IPS-20b (cell line): ENCODE results near the gene DEFB131A.
A peak's percentile ranks its signal among the peaks of the same experiment; 100 is the strongest.
"Not testable (repeated sequence)": the region's sequence is repeated elsewhere in the genome, so short reads cannot be mapped to it uniquely, and the experiment has no call there.

Experiments used
- H3K27ac ChIP-seq: one replicate; pipeline ENCODE4 v1.5.1; 2013; ENCODE audit warnings: low read length
- H3K27me3 ChIP-seq: 2 replicates; pipeline ENCODE4 v1.6.1; 2013; ENCODE audit warnings: mild to moderate bottlenecking, low read length, inconsistent platforms; ENCODE audit not compliant: insufficient read depth
- H3K36me3 ChIP-seq: 2 replicates; pipeline ENCODE4 v1.6.1; 2013; ENCODE audit warnings: low read depth, mild to moderate bottlenecking, inconsistent platforms, low read length, moderate library complexity; ENCODE audit not compliant: insufficient read depth
- H3K4me1 ChIP-seq: 2 replicates; pipeline ENCODE4 v1.6.1; 2013; ENCODE audit warnings: mild to moderate bottlenecking, control low read depth, inconsistent platforms, low read length, moderate library complexity; ENCODE audit not compliant: insufficient read depth
- H3K4me3 ChIP-seq: 2 replicates; pipeline ENCODE4 v1.5.1; 2013; ENCODE audit warnings: mild to moderate bottlenecking, low read length, inconsistent platforms
- H3K9ac ChIP-seq: 2 replicates; pipeline ENCODE4 v1.6.1; 2013; ENCODE audit warnings: low read depth, mild to moderate bottlenecking, inconsistent platforms, low read length, moderate library complexity
- H3K9me3 ChIP-seq: 2 replicates; pipeline ENCODE4 v1.6.1; 2013; ENCODE audit warnings: mild to moderate bottlenecking, low read depth, low read length, inconsistent platforms; ENCODE audit not compliant: insufficient read depth

Gene DEFB131A

DNA sequence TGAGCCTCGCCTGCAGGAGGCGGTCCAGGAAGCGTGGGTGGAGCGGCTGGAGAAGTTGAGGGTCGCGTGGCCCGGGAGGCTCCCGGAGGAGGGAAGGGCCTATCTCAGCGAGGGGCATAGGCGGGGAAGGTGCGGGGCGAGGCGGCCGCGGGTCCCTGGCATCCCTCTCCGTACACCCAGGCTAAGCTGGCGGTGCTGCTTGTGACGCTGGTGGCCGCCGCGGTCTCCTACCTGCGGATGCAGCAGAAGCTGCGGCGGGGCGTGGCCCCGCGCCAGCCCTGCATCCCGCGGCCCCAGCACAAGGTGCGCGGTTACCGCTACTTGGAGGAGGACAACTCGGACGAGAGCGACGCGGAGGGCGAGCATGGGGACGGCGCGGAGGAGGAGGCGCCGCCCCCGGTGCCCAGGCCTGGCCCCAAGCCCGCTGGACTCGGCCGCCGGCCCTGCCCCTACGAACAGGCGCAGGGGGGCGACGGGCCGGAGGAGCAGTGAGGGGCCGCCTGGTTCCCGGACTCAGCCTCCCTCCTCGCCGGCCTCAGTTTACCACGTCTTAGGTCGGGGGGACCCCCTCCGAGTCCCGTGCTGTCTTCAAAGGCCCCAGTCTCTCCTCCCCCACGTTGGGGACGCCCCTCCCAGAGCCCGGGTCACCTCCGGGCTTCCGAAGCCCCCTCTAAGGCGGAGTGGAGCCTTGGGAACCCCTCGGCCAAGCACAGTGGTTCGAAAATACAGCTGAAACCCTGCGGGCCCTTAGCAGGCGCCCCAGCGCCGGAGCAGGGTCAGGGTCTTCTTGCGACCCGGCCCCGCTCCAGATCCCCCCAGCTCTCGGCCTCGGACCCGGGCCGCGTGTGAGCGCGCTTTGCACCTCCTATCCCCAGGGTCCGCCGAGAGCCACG is 53.6 kb downstream of the DEFB131A start:
- not testable (repeated sequence) for H3K4me1 ChIP-seq, H3K9ac ChIP-seq, H3K9me3 ChIP-seq, H3K27ac ChIP-seq, H3K36me3 ChIP-seq
- Histone ChIP-seq H3K4me3 (peak overlapping the region; percentile 60; the same call in 1 of the 2 replicates), H3K27me3 (peaks cover 32% of the 10 kb centered on the region)

DNA sequence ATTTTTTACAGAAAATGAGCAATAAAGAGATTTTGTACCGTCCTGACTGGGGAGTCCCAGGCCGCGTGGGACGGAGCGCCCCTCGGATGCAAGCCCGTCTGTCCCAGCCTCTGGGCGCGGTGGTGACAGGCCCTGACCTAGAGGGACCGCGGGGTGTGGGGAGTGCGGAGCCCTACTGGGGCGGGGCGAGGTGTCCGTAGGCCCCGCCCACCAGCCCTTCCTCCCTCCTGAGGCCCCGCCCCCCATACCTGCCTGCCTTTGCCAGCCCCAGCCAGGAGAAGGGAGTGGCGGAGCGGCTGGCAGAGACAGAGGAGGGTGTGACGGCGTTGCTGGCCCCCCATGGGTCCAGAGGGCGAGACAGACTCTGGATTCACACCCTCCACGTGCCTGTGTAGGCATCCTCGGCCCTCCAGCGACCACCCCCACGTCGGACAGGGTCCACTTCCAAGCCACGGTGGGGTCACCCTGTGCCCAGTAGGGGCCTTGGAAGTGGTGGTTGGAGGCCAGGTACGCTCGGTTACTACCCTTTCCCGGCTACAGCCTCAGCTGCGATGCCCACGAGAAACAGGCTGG is 54.3 kb downstream of the DEFB131A start:
- not testable (repeated sequence) for H3K4me1 ChIP-seq, H3K27ac ChIP-seq, H3K36me3 ChIP-seq, H3K9ac ChIP-seq, H3K9me3 ChIP-seq
- Histone ChIP-seq H3K4me3 (peak overlapping the region; percentile 60; the same call in 1 of the 2 replicates), H3K27me3 (peaks cover 32% of the 10 kb centered on the region)

DNA sequence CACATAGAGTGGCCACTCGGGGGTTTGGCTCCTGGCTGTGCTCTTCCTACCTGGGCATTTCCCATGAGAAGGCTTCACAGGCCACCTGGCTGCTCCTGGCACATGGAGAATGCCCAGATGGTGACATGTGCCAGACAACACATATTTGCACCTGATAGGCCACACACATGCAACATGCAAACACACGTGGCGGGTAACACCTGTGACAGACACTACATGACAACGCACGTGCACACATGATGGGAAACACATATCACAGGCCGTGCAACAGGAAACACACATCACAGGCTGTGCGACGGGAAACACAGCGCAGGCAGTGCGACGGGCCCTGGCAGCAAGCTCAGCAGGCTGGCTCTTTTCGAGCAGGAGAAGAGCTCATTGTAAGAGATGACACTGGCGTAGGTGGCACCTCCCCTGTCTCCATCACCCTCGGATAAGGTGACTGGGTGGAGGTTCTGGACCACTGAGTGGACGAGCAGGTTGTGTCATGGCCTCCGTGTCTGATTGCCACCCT is 55.8 kb downstream of the DEFB131A start:
- H3K9me3 ChIP-seq, H3K9ac ChIP-seq, H3K27ac ChIP-seq, H3K4me3 ChIP-seq, H3K4me1 ChIP-seq, H3K36me3 ChIP-seq: not testable (repeated sequence)
- peaks cover 32% of the 10 kb centered on the region for H3K27me3 ChIP-seq
